Loucy (cell line): Measurements from ENCODE around the gene FGFR3.

Experiments
- H2AFZ ChIP-seq: fragments of 200-600 bp; sonication (generic); 2 replicates; pipeline ENCODE4 v1.6.0; 2016; ENCODE audit warnings: antibody characterized with exemption, mild to moderate bottlenecking, low read length, moderate library complexity
- H3F3A ChIP-seq: fragments of 200-600 bp; 2 replicates; pipeline ENCODE4 v1.6.0; 2016; ENCODE audit warnings: antibody characterized with exemption, low read depth, mild to moderate bottlenecking
- H3K27me3 ChIP-seq: fragments of 200-600 bp; sonication (generic); 2 replicates; pipeline ENCODE4 v1.6.1; 2014; ENCODE audit warnings: low read length, mild to moderate bottlenecking; ENCODE audit not compliant: insufficient read depth, poor library complexity, severe bottlenecking
- H3K36me3 ChIP-seq: fragments of 200-600 bp; sonication (generic); 2 replicates; pipeline ENCODE4 v1.6.1; 2016; ENCODE audit warnings: low read length; ENCODE audit not compliant: insufficient read depth
- H3K4me1 ChIP-seq: fragments of 200-600 bp; sonication (generic); 2 replicates; pipeline ENCODE4 v1.5.1; 2014; ENCODE audit warnings: low read length, mild to moderate bottlenecking; ENCODE audit not compliant: insufficient read depth, poor library complexity, severe bottlenecking
- H3K4me2 ChIP-seq: fragments of 200-600 bp; sonication (generic); 2 replicates; pipeline ENCODE4 v1.6.0; 2014; ENCODE audit warnings: antibody characterized with exemption, low read length, low read depth, mild to moderate bottlenecking; ENCODE audit not compliant: poor library complexity, severe bottlenecking
- H3K4me3 ChIP-seq: fragments of 200-600 bp; sonication (generic); 2 replicates; pipeline ENCODE4 v1.5.1; 2014; ENCODE audit warnings: low read length, mild to moderate bottlenecking, mixed read lengths; ENCODE audit not compliant: poor library complexity, severe bottlenecking
- H3K79me2 ChIP-seq: fragments of 200-600 bp; sonication (generic); 2 replicates; pipeline ENCODE4 v1.6.1; 2014; ENCODE audit warnings: low read length; ENCODE audit not compliant: insufficient read depth
- H3K9ac ChIP-seq: fragments of 200-600 bp; sonication (generic); 2 replicates; pipeline ENCODE4 v1.6.0; 2014; ENCODE audit warnings: mild to moderate bottlenecking, low read depth, low read length, moderate library complexity; ENCODE audit not compliant: poor library complexity, severe bottlenecking
- H3K9me2 ChIP-seq: fragments of 200-600 bp; sonication (generic); replicated peaks from 2 replicates; pipeline ENCODE4 v1.6.1; 2016; ENCODE audit warnings: low read depth, low read length, mixed read lengths
- H3K9me3 ChIP-seq: fragments of 200-600 bp; sonication (generic); 2 replicates; pipeline ENCODE4 v1.6.1; 2014; ENCODE audit warnings: mild to moderate bottlenecking, antibody characterized with exemption, low read length, low read depth; ENCODE audit not compliant: insufficient read depth
- H4K20me1 ChIP-seq: fragments of 200-600 bp; sonication (generic); 2 replicates; pipeline ENCODE4 v1.6.0; 2014; ENCODE audit warnings: antibody characterized with exemption, low read length, mild to moderate bottlenecking; ENCODE audit not compliant: insufficient read depth, poor library complexity, severe bottlenecking
- EZH2phosphoT487 ChIP-seq: fragments of 200-600 bp; IDR thresholded peaks from 2 replicates; pipeline ENCODE4 v1.6.1; 2018; ENCODE audit warnings: antibody characterized with exemption, mild to moderate bottlenecking, moderate library complexity, borderline replicate concordance
- TF ChIP-seq, protein P1 (sequence below): fragments of 200-600 bp; sonication (generic); conservative IDR thresholded peaks from 2 replicates; pipeline ENCODE4 v1.5.1; 2014; ENCODE audit warnings: mild to moderate bottlenecking, antibody characterized with exemption, low read length

The FGFR3 gene

DNA sequence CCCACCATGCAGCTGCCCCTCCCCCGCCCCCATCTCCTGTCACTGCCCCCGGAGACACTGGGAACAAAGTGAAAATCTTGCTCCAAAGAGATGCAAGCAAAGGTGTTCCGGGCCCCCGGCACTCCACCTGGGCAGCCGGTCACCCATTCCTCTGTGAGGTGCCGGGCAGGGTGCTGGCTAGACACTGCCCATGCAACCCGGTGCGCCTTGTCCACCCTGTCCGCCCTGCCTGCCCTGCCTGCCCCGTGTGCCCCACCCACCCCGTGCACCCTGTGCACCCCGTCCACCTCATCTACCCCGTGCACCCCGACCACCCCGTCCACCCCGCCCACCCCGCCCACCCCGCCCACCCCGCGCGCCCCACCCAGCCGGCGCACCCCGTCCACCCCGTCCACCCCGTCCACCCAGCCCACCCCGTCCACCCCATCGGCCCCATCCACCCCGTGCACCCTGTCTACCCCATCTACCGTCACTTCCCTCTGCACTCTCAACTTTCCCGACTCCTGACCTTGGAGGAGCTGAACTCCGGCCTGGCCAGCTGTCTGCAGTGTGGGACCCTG is 31.9 kb upstream of the FGFR3 start:
- H3K4me3 ChIP-seq: no peak overlapping the region
- H3F3A ChIP-seq: no peaks in the 10 kb centered on the region
- no peak overlapping the region for H3K4me2 ChIP-seq
- H3K79me2 ChIP-seq: no peaks in the 10 kb centered on the region
- no peak for TF ChIP-seq EZH2phosphoT487
- TF ChIP-seq, protein P1, sequence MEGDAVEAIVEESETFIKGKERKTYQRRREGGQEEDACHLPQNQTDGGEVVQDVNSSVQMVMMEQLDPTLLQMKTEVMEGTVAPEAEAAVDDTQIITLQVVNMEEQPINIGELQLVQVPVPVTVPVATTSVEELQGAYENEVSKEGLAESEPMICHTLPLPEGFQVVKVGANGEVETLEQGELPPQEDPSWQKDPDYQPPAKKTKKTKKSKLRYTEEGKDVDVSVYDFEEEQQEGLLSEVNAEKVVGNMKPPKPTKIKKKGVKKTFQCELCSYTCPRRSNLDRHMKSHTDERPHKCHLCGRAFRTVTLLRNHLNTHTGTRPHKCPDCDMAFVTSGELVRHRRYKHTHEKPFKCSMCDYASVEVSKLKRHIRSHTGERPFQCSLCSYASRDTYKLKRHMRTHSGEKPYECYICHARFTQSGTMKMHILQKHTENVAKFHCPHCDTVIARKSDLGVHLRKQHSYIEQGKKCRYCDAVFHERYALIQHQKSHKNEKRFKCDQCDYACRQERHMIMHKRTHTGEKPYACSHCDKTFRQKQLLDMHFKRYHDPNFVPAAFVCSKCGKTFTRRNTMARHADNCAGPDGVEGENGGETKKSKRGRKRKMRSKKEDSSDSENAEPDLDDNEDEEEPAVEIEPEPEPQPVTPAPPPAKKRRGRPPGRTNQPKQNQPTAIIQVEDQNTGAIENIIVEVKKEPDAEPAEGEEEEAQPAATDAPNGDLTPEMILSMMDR: no peak
- no peaks in the 10 kb centered on the region for H3K9me3 ChIP-seq
- H3K27me3 ChIP-seq: no peaks in the 10 kb centered on the region
- H2AFZ ChIP-seq: no peak overlapping the region
- H3K36me3 ChIP-seq: no peaks in the 10 kb centered on the region
- H3K4me1 ChIP-seq: no peaks in the 10 kb centered on the region
- H4K20me1 ChIP-seq: no peaks in the 10 kb centered on the region
- H3K9ac ChIP-seq: no peak overlapping the region
- no peaks in the 10 kb centered on the region for H3K9me2 ChIP-seq

DNA sequence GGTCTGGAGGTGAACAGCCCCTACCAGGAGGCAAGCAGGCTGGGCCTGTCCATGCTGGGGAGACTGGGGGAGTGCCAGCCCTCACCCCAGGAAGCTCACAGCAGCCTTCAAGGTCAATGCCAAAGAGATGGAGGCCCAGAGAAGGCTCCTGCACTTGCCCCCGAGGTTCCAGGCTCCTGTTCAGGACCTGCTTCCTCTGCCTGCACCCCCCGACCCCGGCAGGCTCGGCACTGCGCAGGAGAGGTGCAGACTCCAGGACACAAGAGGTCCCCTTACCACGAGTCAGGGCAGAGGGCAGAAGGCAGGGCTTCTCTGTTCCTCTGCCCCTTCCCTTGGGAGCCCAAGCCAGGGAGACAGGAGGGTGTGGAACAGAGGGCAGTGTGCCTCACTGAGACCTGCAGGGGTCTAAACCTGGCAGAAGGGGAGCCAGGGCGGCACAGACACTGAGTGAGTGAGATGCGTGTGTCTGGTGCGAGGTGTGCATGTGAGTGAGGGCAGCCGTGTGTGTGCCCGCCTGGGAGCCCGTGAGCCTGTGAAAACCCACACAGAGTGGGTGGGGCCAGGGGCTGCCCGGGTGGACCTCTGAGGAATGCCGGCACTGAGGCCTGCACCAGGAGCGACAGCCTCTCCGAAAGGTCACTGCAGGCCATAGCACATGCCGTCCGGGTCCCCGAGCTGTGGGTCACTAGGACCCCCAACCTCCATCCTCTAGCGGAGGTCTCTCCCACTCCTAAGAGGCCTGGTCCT is 30.7 kb upstream of the FGFR3 start:
- H3K9ac ChIP-seq: no peak overlapping the region
- no peak overlapping the region for H3K4me3 ChIP-seq
- H3K4me2 ChIP-seq: no peak overlapping the region
- no peaks in the 10 kb centered on the region for H3K36me3 ChIP-seq
- H3K79me2 ChIP-seq: no peaks in the 10 kb centered on the region
- no peaks in the 10 kb centered on the region for H3K9me3 ChIP-seq
- H3F3A ChIP-seq: no peaks in the 10 kb centered on the region
- H3K4me1 ChIP-seq: no peaks in the 10 kb centered on the region
- no peaks in the 10 kb centered on the region for H4K20me1 ChIP-seq
- H2AFZ ChIP-seq: no peak overlapping the region
- no peaks in the 10 kb centered on the region for H3K9me2 ChIP-seq
- H3K27me3 ChIP-seq: no peaks in the 10 kb centered on the region
- TF ChIP-seq, protein P1: no peak
- no peak for TF ChIP-seq EZH2phosphoT487

DNA sequence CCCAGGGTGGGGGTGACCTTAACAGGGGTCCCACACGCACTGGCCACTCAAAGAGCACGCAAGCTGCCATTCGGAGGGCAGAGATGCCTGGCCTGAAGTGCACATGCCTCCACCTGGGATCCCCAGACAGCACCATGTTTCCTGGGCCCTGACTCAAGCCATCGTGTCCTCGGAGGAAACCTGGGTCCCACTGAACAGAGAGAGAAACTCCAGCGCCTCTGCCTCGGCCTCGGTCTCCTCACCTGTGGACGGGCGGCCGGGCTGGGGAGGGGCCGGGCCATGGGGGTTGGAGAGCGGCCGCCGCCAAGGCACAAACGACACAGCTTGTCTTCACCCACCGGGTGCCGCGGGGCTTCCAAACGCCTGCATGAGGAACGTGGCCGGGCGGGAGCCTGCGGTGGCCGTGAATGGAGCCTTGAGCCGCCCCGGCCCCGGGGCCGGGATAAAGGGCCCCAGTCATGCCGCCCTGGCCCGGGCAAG is 30.0 kb upstream of the FGFR3 start:
- H3K4me3 ChIP-seq: no peak overlapping the region
- H3K36me3 ChIP-seq: no peaks in the 10 kb centered on the region
- no peaks in the 10 kb centered on the region for H3K4me1 ChIP-seq
- H3K79me2 ChIP-seq: no peaks in the 10 kb centered on the region
- no peaks in the 10 kb centered on the region for H3F3A ChIP-seq
- H3K9ac ChIP-seq: no peak overlapping the region
- no peaks in the 10 kb centered on the region for H3K27me3 ChIP-seq
- TF ChIP-seq, protein P1: no peak
- no peak overlapping the region for H2AFZ ChIP-seq
- no peak overlapping the region for H3K4me2 ChIP-seq
- no peaks in the 10 kb centered on the region for H3K9me3 ChIP-seq
- H4K20me1 ChIP-seq: no peaks in the 10 kb centered on the region
- no peaks in the 10 kb centered on the region for H3K9me2 ChIP-seq
